HG03159 (cell line): Measurements from ENCODE around the gene TEX29.

ENCODE experiments used
- ATAC-seq: cut with Tn5 transposase; IDR thresholded peaks from one replicate; pipeline ENCODE4 v1.9.1; 2021; ENCODE audit warnings: mild to moderate bottlenecking, moderate library complexity; ENCODE audit not compliant: unreplicated experiment

TEX29 gene

DNA sequence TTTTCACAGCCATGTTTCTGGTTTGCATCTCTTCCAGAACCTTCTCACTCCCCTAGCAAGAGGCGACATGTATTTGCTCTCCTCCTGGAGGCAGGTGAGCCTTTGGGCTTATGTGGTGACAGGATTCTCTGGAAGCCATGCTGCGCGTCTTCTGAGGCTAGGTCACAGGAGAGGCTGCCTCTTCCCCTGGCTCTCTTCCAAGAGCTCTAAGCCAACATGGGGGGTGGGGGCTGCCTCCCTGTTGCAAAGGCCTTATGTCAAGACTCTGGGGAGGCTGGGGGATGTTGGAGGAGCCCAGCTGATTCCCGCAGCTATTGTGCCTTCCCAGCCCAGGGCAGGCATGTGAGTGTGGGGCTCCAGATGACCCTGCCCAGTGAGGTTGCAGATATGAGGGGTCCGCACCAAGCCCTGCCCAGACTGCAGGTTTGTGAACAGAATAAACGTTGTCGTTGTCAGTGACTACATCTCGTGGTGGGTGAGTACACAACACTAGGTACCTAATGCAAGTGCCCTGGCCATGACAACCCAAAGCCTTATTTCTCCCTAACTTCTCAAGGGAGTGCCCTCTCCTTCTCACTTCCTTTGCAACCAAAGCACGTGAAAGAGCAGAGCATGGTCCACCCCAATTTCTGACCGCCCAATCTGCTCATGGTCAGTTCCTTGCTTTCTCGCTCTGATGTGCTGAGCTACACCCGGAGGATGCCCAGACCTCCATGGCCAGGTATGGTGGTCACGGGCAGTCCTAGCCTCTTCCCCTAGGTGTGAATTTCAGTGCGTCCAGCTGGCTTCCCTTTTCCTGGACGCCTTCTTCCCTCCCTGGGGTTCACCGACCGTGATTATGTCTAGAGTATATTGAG, 44.9 kb downstream of the TEX29 start:
- no peak for ATAC-seq

DNA sequence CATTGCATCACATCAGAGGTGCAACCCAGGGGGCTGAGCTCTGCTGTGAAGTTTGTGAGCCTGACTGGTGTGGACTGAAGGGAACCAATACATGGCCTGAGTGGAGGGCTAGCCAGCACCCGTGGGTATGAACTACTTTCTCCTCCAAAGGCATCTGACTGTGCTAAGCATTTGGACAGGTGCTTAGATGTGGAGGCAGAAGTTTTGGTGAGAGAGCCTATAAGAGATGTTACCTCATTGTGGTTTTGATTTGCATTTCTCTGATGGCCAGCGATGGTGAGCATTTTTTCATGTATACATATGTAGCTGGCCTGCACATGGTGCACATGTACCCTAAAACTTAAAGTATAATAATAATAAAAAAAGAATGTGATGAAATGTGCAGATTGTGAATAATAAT, 46.9 kb downstream of the TEX29 start:
- ATAC-seq, result no peak

DNA sequence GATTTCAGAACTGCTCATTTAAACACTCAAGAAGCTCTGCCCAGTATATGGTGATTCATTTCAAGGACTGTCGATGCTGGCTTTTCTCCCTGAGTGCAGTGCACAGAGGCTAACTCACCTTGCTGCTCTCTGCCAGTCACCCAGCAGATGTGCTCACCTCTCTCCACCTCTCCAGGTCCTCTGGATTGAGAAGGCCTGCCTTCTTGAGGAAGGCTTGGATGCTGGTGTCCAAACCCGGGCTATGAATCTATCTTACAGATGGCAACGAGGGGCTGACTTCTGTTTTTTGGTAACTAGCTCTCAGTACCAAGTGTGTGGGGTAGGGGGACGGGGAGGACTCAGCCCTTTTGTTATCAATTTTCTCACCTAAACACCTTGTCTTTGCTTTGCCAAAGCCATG, 47.6 kb downstream of the TEX29 start:
- no peak for ATAC-seq

DNA sequence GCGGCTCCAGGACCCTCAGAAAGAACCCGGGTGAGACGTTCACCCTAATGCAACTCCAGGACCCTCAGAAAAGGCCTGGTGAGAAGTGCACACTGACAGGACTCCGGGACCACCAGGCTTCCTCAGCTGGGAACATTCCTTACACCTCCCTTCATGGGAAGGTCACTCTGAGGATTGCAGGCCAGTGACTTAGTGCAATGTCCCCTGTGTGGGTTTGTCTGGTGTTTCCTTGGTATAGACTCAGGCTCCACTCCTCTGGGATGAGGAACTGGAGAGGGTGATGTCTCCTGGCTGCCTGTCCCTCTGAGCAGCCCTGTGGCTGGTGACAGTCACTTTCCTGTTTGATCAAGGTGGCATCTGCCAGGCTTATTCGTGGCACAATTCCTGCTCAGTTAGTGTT, 49.7 kb downstream of the TEX29 start:
- ATAC-seq, result no peak

DNA sequence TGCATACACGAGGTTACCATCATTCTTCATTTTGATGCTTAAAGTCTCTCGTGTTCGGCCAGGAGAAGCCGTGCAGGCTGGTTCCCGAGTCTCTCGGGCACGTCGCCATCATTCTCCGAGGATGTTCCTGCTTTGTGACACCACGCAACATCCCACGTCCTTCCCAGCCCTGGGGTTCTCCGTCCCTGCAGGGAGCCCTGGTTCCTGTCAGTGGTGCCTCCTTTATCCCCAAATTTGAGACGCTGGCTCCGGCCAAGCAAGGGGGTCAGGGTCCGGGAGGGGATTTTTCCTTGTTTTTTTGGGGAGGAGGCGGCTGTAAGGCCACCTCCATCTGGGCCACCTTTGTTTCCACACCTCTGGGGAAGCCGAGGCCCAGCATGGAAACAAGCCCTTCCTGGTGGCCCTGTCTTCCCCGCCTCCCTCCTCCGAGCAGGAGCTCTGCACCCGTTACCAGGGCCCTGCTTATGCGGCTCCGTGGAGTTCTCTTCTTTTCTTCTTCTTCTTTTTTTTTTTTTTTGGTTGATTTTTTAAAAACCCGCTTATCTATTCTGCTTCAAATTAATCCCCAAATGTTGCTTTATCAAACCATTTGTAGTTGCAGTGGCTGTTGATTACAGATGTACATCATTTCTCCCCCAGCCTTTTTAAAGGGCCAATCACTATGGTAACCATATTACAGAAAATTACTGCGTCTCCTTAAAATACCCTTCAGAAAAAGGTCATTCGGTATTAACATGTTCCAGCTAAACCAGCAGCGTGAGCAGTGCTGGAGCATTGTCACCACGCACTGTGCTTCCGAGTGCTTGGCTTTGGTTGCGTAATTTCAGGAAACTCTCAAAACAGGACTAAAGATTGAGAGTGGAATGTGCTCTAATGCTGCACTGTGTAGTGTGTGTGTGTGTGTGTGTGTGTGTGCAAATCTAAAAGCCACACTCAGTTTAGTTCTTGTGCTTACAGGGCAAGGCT, 50.4 kb downstream of the TEX29 start:
- ATAC-seq, result no peak

DNA sequence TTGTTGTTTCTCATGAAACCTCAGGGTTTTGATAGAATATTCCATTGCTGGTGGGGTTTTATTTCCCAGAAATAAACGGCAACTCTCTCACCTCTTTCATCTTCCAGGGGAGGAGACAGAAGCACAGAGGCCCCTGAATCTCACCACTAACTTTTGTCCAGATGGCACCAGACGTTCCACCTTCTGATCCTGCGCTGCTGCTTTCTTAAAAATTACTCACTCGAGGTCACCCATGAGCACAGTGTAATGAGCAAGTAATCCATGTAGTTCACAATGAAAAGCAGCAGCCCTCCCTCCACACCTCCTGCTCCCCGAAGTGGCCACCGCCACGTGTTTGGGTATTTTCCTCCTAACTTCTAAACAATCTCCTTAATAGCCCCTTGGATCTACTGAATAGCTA, 51.3 kb downstream of the TEX29 start:
- ATAC-seq, result no peak

DNA sequence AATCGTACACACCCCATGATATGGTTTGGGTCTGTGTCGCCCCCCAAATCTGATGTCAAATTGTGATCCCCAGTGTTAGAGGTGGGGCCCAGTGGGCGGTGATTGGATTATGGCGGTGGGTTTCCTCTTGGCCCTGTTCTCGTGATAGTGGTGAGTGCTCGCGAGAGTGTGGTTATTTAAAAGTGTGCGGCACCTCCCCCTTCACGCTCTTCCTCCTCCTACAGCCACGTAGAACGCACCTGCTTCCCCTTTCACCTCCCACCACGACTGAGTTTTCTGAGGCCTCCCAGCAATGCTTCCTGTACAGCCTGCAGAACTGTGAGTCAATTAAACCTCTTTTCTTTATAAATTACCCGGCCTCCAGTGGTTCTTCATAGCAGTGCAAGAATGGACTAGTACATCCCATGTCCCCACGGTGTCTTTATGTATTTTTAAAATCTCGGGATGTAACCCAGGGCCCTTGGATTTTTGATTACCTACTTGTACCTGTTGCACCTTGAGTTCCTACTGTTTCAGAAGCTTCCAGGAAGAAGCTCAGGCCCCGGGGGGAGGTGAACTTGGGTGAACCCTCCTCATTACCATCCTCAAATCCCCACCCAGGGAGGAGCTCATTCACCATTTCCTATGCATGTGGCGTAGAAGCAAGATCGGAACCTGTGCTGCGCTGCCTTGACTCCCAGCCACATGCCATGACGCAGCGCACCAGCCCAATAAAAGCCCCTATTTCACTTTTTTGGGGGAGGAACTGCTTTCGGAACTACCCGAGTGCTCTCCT, 52.4 kb downstream of the TEX29 start:
- no peak for ATAC-seq

DNA sequence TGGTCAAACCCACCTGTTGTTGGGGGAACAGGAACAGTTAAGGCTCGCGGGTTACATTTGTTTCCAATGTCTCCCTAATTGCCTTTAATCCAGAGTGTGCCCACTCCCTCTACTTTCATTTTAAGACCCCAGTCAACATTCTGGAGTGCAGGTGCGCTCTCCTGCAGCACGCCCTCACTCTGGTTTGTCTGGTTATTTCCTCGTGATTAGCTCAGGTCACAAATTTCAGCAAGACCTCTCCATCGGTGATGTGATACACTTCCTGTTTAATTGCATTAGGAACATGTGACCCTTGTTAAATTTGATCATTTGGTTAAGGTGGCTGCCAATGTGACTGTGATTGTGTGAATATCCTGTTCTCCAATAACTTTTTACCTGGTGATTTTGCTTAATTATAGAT, 53.0 kb downstream of the TEX29 start:
- no peak for ATAC-seq

DNA sequence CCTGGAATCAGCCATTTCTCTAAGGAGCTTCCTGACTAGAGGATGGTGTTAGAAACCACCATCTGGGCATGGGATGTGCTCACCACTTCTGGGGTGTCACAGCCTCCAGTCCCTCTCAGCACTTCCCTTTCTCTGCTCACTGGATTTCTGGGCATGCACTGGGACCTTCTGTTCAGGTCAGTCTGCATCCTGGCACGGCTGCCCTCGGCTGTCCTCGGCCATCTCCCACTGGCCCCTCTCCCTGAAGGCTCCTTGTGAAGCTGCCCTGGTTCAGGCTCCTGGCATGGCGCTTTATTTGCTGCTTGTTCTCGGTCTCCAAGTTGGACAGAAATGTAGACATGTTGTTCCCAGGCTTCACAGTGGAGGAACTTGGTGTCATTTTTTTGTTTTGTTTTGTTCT, 60.0 kb downstream of the TEX29 start:
- ATAC-seq, result no peak

DNA sequence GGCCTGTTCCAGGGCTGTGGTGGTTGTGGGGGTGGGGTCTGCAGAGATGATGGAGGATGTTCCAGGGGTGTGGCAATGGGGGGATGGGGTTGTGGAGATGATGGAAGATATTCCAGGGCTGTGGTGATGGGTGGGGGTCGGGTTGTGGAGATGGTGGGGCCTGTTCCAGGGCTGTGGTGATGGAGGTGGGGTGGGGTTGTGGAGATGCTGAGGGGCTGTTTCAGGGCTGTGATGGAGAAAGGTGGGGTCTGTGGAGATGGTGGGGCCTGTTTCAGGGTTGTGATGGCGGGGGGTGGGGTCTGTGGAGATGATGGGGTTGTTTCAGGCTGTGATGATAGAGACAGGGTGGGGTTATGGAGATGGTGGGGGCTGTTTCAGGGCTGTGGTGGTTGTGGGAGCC, 62.0 kb downstream of the TEX29 start:
- no peak for ATAC-seq

DNA sequence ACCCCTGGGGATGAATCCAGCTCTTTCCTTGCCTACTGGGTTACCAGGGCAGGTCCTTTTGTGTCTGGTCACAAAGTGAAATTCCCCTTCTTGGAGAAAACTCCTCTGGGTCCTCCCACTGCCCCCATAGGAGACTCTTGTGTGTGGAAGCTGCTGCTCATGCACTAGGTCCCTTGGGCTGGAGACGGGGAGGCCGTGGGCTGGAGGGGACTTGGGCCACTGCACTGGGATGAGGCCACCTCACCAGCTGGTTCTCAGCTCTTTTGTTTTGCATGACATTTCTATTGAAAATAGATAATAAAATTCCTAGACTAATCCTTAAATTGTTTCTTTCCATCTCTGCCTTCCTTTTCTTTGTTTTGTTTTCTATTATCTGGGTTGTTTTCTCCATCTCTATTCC, 62.4 kb downstream of the TEX29 start:
- no peak for ATAC-seq

DNA sequence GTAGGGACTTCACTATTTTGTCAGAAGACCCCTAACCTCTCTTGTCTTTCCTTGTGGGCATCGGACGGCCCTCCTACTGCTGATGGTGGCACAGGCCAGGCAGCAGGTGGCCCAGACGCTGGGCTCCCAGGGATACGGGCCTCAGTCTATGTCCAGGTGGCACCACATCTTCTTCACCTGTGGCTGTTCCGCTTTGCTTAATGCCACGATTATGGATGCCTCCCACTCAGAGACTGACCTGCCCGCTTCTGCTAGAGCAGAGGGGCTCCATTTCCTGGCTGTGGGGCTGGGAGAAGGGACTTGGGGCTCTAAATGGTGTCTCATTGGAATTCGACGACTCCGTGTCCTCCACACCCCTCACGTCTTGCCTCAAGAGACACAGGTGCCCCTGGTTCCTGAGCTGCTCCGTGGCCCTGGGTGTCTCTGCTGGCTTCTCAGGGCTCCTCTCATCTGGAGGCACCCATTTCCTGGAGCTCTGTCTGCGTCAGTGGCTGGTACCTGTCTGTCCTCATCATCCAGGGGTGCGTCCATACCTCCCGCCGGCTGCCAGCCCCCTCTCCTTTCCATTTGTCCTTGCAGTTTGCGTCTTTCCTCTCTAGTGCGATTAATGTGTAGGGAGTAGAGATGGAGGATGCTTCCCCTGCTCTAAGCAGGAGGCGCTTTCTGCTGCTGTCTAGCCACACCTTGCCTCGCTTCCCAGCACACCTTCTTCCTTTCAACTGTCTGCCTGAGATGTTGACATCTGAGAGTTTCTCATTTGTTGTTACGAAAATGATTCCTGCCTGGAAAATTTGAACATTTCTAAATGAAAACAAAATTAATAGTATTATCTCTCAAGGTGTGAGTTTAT, 63.4 kb downstream of the TEX29 start:
- ATAC-seq, result no peak

DNA sequence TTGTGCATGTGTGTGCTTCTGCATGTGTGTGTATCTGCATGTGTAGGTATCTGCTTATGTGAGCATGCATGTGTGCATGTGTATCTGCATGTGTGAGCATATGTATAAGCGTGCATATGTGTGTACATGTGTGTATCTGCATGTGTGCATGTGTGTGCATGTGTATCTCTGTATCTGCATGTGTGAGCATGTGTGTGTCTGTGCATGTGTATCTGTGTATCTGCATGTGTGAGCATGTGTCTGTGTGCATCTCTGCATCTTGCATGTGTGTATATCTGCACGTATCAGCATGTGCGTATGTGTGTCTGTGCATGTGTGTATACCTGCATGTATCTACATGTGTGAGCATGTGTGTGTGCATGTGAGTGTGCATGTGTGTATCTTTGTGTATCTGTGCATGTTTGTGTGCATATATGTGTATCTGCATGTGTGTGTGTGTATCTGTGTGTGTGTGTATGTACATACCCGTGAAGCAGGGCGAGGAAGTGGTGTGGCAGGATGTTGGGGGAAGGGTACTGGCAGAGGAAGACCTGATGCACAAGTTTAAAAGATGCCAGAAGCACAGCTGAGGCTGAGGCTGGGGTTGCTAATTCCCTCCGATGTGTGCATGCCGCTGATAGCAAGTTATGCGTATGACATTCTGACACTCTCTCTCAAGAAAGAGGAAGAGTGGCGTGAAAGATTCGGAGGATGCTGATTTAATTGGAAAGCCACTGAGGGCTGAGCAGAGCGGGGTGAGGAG, 64.2 kb downstream of the TEX29 start:
- ATAC-seq, result no peak

DNA sequence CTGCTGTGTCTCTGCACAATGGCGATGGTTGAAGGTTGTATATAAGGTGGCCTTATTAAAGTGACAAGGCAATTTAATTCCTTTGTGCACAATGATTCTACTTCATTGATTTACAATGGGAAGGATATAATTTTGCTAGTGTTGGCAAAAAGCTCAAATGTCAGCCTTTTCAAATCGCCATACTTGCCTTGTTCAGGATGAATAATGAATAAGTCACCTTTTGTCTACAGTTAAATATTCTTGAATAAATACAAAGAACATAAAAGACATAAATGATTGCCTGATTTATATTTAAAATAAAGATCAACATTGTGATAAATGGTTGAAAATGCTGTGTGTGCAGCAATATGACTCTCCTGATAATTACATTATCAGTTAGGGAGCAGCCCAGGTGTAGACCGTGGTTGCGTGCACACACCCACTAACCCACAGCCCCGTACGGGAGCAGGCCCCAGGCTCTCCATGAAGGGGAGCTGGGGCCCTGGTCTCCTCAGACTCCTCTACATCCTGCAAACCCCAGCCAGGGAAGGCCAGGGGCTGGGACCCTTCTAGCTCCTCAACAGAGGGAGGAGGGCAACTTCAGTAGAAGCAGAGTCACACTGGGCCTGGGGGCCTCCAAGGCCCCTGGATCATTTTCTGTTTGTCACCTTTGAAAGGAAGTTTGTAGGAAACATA, 64.9 kb downstream of the TEX29 start:
- no peak for ATAC-seq

DNA sequence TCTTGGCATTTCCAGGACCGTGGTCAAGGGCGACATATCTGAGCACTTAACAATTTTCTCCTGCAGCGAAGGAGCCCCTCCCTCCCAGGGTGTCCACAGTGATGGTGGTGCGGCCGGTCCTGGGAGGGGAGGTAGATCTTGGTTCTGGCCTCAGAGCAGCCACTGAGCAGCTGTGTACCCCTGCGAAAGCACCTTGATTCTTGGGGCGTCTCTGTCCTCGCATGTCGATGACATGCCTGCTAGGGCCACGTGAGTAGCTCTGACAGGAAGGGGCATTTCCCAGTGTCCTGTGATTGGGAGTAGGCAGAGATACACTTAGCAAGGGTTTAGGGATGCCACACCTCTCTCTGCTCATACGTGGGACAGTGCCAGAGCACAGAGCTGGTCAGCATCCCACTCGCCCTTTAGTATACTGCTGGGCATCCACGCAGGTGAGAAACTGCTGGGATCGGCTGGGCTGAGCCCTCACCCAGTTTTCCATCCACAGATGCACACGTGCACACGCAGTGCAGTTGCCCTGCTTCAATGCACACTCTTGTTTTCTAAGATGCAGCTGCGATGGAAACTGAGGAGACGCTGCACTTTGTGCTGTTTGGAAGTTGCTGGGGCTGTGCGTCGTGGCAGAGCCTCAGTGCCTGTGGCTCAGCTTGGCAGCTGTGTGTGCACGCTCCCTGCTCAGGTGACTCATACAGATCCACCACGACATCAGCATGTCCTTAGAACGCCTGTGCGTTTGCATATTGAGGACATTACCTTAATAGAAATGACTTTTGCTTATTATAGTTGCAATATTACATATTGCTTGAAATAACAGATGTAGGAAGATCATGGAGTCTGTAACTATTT, 66.8 kb downstream of the TEX29 start:
- ATAC-seq, result no peak

DNA sequence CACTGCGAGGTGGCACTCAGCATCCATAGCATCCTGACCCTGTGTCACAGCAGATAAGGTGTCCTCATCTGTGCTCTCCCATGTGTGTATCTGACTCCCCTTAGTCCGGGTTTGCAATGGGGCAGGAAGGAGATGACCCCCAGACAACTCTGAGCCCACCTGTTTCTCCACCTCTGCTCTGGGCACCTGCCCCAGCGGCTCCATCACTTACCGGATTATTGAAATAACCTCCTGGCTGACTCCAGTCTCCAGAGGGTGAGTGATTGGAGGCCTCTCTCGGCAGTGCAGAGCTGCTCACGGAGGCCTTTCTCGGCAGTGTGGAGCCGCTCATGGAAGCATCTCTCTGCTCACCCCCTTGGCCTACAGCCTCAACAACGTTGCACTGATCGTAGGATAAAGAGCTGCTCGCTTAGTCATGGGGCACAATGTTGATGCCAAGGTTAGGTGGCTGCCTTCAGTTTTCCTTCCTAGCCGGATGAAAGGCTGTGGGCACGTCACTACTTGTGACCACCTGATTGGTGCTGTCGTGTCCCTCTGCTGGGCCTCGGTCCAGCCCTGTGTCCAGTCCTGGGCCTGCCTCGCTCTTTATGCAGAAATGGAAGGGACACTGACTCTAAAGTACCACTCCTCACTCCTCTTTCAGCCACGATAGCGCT, 67.6 kb downstream of the TEX29 start:
- ATAC-seq, result no peak

DNA sequence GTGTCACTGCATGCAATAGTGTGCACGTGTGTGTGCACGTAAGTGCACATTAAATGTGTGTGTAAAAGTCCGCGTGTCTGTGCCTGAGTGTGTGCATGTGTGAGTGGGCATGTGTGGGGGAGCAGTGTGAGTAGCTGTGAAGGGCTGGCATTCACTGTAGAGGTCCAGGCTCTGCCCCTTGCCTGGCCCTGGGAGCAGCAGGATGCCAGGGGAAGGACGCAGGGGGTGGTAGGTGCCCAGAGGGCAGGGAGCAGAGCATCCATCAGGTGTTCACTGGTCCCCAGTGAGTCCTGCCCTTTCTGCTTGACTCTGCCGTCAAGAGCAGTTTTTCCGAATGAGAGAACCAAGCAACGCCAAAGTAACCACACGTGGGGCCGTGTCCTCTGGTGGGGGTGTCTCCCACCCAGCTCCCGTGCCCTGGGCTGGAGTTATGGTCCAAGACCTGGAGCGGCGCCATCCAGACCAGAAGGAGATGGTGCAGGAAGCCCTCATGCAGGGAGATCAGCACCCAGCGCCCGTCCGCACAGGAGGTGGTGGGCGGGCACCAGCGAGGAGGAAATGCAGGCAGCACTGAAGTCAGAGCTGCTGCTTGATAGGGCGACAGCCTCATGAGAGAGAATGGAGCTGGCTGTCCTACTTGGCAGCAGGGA, 68.5 kb downstream of the TEX29 start:
- ATAC-seq, result no peak
